GM12874 (cell line): ENCODE data around the gene MYRIP.

Experiments
- CTCF ChIP-seq: IDR thresholded peaks from 2 replicates; pipeline ENCODE4 v1.5.1; 2011; ENCODE audit warnings: low read depth, mild to moderate bottlenecking, control low read depth, low read length, moderate library complexity; ENCODE audit not compliant: insufficient read depth

The MYRIP gene

GRCh38 chr3:40268802-40269524 is 459.6 kb downstream of the MYRIP start:
- TF ChIP-seq CTCF: no peak

- TF ChIP-seq CTCF: no peak
These were observed 469.4 kb downstream of the MYRIP start for GRCh38 chr3:40278791-40279190.

GRCh38 chr3:40281995-40282394 is 472.6 kb downstream of the MYRIP start:
- no peak for TF ChIP-seq CTCF

- TF ChIP-seq CTCF: no peak
These were observed 477.8 kb downstream of the MYRIP start for GRCh38 chr3:40287248-40287647.

GRCh38 chr3:40290396-40290795 is 481.0 kb downstream of the MYRIP start:
- no peak for TF ChIP-seq CTCF

- no peak for TF ChIP-seq CTCF
These were observed 482.1 kb downstream of the MYRIP start for GRCh38 chr3:40291471-40291870.

- no peak for TF ChIP-seq CTCF
These were observed 483.4 kb downstream of the MYRIP start for GRCh38 chr3:40292637-40293349.
